Activated CD4-positive, CD25-positive, alpha-beta regulatory T cell (primary cell): ENCODE measurements around the gene TFF3.
A peak's percentile ranks its signal among the peaks of the same experiment; 100 is the strongest.

Experiments
- DNase-seq, 4 experiments: peaks; one replicate each; lab custom pipeline; 2025; lab: John Stamatoyannopoulos, UW

TFF3 gene

GRCh38 chr21:42320791-42321190 lies 5.6 kb upstream of the TFF3 start:
- no peak for DNase-seq

- DNase-seq: no peak
Observed at GRCh38 chr21:42319851-42320572, 4.8 kb upstream of the TFF3 start.

- DNase-seq: no peak
Observed at GRCh38 chr21:42319376-42319775, 4.2 kb upstream of the TFF3 start.

- no peak for DNase-seq
Observed at GRCh38 chr21:42317826-42318746, 2.9 kb upstream of the TFF3 start.

- no peak for DNase-seq
Observed at GRCh38 chr21:42317341-42317741, 2.1 kb upstream of the TFF3 start.

- DNase-seq: no peak
Observed at GRCh38 chr21:42316891-42317290, 1.7 kb upstream of the TFF3 start.

GRCh38 chr21:42314616-42315295 lies 453 bp downstream of the TFF3 start:
- DNase-seq: no peak

- DNase-seq: no peak
Observed at GRCh38 chr21:42313501-42313969, 1.7 kb downstream of the TFF3 start.

GRCh38 chr21:42312626-42313104 lies 2.5 kb downstream of the TFF3 start:
- DNase-seq: no peak

- DNase-seq: no peak
Observed at GRCh38 chr21:42311816-42312625, 3.2 kb downstream of the TFF3 start.

- DNase-seq: no peak
Observed at GRCh38 chr21:42311160-42311559, 4.0 kb downstream of the TFF3 start.

- no peak for DNase-seq
Observed at GRCh38 chr21:42310411-42311001, 4.7 kb downstream of the TFF3 start.

GRCh38 chr21:42309753-42310213 lies 5.4 kb downstream of the TFF3 start:
- peak; percentile 48 to 59 (median 54) for DNase-seq

GRCh38 chr21:42308914-42309752 lies 6.1 kb downstream of the TFF3 start:
- no peak for DNase-seq

- DNase-seq: no peak
Observed at GRCh38 chr21:42308161-42308913, 6.9 kb downstream of the TFF3 start.

- DNase-seq: no peak
Observed at GRCh38 chr21:42307106-42307505, 8.1 kb downstream of the TFF3 start.

- DNase-seq: no peak
Observed at GRCh38 chr21:42306366-42307035, 8.7 kb downstream of the TFF3 start.

GRCh38 chr21:42305707-42306147 lies 9.5 kb downstream of the TFF3 start:
- no peak for DNase-seq
